SK-N-SH treated with all-trans-retinoic acid at 6 μM for 48 hours (cell line): Measurements from ENCODE around the gene SLIT2.

ENCODE experiments used
- ATAC-seq: fragments of 200-7000 bp; cut with Tn5 transposase; 3 replicates; pipeline ENCODE4 v1.9.1; 2020; ENCODE audit warnings: mild to moderate bottlenecking, moderate library complexity
- ARNTL ChIP-seq: fragments of 450-650 bp; formaldehyde crosslinking; IDR thresholded peaks from 2 replicates; pipeline ENCODE4 v1.5.0; 2020; ENCODE audit warnings: low read depth, mild to moderate bottlenecking, moderate library complexity, borderline replicate concordance
- BACH2 ChIP-seq: fragments of 250-450 bp; sonication (Bioruptor Pico); IDR thresholded peaks from 2 replicates; pipeline ENCODE4 v1.9.0; 2021; ENCODE audit warnings: mild to moderate bottlenecking, borderline replicate concordance
- CSDC2 ChIP-seq: fragments of 250-450 bp; sonication (Bioruptor Pico); IDR thresholded peaks from 2 replicates; pipeline ENCODE4 v1.5.0; 2020; ENCODE audit warnings: mild to moderate bottlenecking, moderate library complexity
- CSRNP3 ChIP-seq: fragments of 250-450 bp; sonication (Bioruptor Pico); IDR thresholded peaks from 2 replicates; pipeline ENCODE4 v1.5.1; 2021; ENCODE audit warnings: mild to moderate bottlenecking, moderate library complexity
- ESRRG ChIP-seq: fragments of 250-450 bp; sonication (Bioruptor Pico); IDR thresholded peaks from 2 replicates; pipeline ENCODE4 v1.6.1; 2021; ENCODE audit warnings: mild to moderate bottlenecking
- ISL1 ChIP-seq: fragments of 250-450 bp; sonication (Bioruptor Pico); IDR thresholded peaks from 2 replicates; pipeline ENCODE4 v2.1.2; 2022; ENCODE audit warnings: mild to moderate bottlenecking, moderate library complexity
- OSR1 ChIP-seq: fragments of 250-450 bp; sonication (Bioruptor Pico); IDR thresholded peaks from 2 replicates; pipeline ENCODE4 v1.8.0; 2022; ENCODE audit warnings: moderate library complexity, mild to moderate bottlenecking, inconsistent platforms
- PATZ1 ChIP-seq: fragments of 250-450 bp; sonication (Bioruptor Pico); IDR thresholded peaks from 2 replicates; pipeline ENCODE4 v1.8.0; 2020; ENCODE audit warnings: mild to moderate bottlenecking, moderate library complexity, borderline replicate concordance
- POU6F1 ChIP-seq: fragments of 250-450 bp; sonication (Bioruptor Pico); IDR thresholded peaks from 2 replicates; pipeline ENCODE4 v1.8.0; 2021; ENCODE audit warnings: low read depth, mild to moderate bottlenecking, moderate library complexity, borderline replicate concordance
- PPARA ChIP-seq: fragments of 250-450 bp; sonication (Bioruptor Pico); IDR thresholded peaks from 2 replicates; pipeline ENCODE4 v1.5.0; 2020; ENCODE audit warnings: mild to moderate bottlenecking, borderline replicate concordance
- RARB ChIP-seq: fragments of 250-450 bp; sonication (Bioruptor Pico); IDR thresholded peaks from 2 replicates; pipeline ENCODE4 v1.8.0; 2021; ENCODE audit warnings: mild to moderate bottlenecking, moderate library complexity
- SNAI2 ChIP-seq: fragments of 250-450 bp; sonication (Bioruptor Pico); IDR thresholded peaks from 2 replicates; pipeline ENCODE4 v1.5.0; 2020; ENCODE audit warnings: mild to moderate bottlenecking, moderate library complexity
- TCF4 ChIP-seq: fragments of 250-450 bp; sonication (Bioruptor Pico); IDR thresholded peaks from 2 replicates; pipeline ENCODE4 v1.8.0; 2021; ENCODE audit warnings: mild to moderate bottlenecking, moderate library complexity, borderline replicate concordance
- TOX ChIP-seq: fragments of 250-450 bp; sonication (Bioruptor Pico); IDR thresholded peaks from 2 replicates; pipeline ENCODE4 v1.8.0; 2021; ENCODE audit warnings: mild to moderate bottlenecking, moderate library complexity, borderline replicate concordance
- ZC3H10 ChIP-seq: fragments of 250-450 bp; sonication (Bioruptor Pico); IDR thresholded peaks from 2 replicates; pipeline ENCODE4 v1.5.1; 2021; ENCODE audit warnings: mild to moderate bottlenecking, moderate library complexity
- ZFP3 ChIP-seq: fragments of 250-450 bp; sonication (Bioruptor Pico); IDR thresholded peaks from 2 replicates; pipeline ENCODE4 v1.5.0; 2020; ENCODE audit warnings: mild to moderate bottlenecking, moderate library complexity
- ZFP30 ChIP-seq: fragments of 450-650 bp; formaldehyde crosslinking; IDR thresholded peaks from 2 replicates; pipeline ENCODE4 v1.5.0; 2022; ENCODE audit warnings: mild to moderate bottlenecking, moderate library complexity
- ZNF565 ChIP-seq: fragments of 450-650 bp; formaldehyde crosslinking; conservative IDR thresholded peaks from 2 replicates; pipeline ENCODE4 v1.5.0; 2020; ENCODE audit warnings: low read depth, mild to moderate bottlenecking, moderate library complexity
- ZNF70 ChIP-seq: fragments of 450-650 bp; formaldehyde crosslinking; IDR thresholded peaks from 2 replicates; pipeline ENCODE4 v1.5.0; 2020; ENCODE audit warnings: mild to moderate bottlenecking, moderate library complexity
- ZNF8 ChIP-seq: fragments of 450-650 bp; formaldehyde crosslinking; IDR thresholded peaks from 2 replicates; pipeline ENCODE4 v1.5.0; 2020; ENCODE audit warnings: mild to moderate bottlenecking, moderate library complexity
- TF ChIP-seq, protein P1 (sequence below): fragments of 250-450 bp; sonication (Bioruptor Pico); IDR thresholded peaks from 2 replicates; pipeline ENCODE4 v1.5.1; 2020; ENCODE audit warnings: low read depth, mild to moderate bottlenecking, moderate library complexity

Gene SLIT2

GRCh38 chr4:20255251-20255586 lies 3.5 kb downstream of the SLIT2 start:
- ATAC-seq = no peak
- no peak for TF ChIP-seq SNAI2 (CRISPR knock-in tag)
- TF ChIP-seq CSRNP3 = no peak
- no peak for TF ChIP-seq ZFP30 (CRISPR knock-in tag)
- no peak for TF ChIP-seq TCF4
- TF ChIP-seq, protein P1, sequence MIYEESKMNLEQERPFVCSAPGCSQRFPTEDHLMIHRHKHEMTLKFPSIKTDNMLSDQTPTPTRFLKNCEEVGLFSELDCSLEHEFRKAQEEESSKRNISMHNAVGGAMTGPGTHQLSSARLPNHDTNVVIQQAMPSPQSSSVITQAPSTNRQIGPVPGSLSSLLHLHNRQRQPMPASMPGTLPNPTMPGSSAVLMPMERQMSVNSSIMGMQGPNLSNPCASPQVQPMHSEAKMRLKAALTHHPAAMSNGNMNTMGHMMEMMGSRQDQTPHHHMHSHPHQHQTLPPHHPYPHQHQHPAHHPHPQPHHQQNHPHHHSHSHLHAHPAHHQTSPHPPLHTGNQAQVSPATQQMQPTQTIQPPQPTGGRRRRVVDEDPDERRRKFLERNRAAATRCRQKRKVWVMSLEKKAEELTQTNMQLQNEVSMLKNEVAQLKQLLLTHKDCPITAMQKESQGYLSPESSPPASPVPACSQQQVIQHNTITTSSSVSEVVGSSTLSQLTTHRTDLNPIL = no peak
- TF ChIP-seq, all 23 proteins: peak for 0

GRCh38 chr4:20255823-20256222 lies 4.1 kb downstream of the SLIT2 start:
- no peak for ATAC-seq

DNA sequence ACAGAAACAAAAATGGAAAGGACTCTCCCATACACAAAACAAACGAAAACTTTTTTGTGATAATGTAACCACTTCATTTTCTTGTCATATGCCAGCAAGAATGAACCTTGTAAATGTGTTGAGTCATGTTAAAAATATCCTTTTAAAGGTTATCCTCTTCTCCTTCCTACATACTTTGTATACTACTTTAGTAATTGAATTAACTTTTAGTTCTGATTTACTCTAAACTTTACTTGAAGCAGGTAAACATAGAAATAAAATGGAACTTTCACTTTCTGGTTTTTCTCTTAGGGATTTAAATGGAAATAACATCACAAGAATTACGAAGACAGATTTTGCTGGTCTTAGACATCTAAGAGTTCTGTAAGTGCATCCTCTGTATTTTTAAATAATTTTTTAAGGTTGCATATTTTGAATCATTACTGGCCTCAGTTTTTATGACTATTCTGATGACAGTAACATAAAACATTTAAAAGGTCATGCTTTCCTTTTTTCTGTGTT lies 4.7 kb downstream of the SLIT2 start:
- TF ChIP-seq RARB (no peak), ESRRG (CRISPR knock-in tag) (no peak), ZC3H10 (CRISPR knock-in tag) (no peak), TOX (no peak), ZFP3 (CRISPR knock-in tag) (no peak)
- TF ChIP-seq, all 23 proteins: peak for 0
- no peak for ATAC-seq

More at GRCh38 chr4:20255823-20256222, 4.1 kb downstream of the SLIT2 start:
- TF ChIP-seq, protein P1 = no peak
- TF ChIP-seq CSDC2 (CRISPR knock-in tag) = no peak
- no peak for TF ChIP-seq ZNF8
- TF ChIP-seq ISL1 (CRISPR knock-in tag) = no peak
- no peak for TF ChIP-seq PPARA (CRISPR knock-in tag)
- TF ChIP-seq ZFP30 (CRISPR knock-in tag) = no peak
- no peak for TF ChIP-seq ZNF70 (CRISPR knock-in tag)
- TF ChIP-seq OSR1 (CRISPR knock-in tag) = no peak
- TF ChIP-seq TOX = no peak
- no peak for TF ChIP-seq ARNTL (CRISPR knock-in tag)

DNA sequence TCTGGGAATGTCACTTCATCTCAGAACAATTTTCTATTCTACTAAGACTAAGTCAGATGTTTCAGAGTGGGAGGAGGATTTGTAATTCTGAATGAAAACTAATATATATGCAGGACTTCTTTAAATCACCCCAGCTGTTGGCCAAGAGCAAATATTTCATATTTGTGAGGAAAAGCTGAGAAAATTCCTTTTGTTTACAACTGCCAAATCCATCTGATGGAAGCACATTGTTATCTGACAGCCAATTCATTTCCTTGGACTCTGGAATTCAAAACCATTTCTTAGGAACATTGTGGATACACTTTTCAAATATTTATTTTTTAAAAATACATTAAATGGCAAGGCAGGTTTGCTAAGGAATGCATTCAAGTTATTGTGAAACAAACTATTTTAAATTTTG lies 8.0 kb downstream of the SLIT2 start:
- ATAC-seq = no peak
- TF ChIP-seq ZNF565 (CRISPR knock-in tag) (no peak), OSR1 (CRISPR knock-in tag) (no peak)
- TF ChIP-seq, all 23 proteins: peak for 0

DNA sequence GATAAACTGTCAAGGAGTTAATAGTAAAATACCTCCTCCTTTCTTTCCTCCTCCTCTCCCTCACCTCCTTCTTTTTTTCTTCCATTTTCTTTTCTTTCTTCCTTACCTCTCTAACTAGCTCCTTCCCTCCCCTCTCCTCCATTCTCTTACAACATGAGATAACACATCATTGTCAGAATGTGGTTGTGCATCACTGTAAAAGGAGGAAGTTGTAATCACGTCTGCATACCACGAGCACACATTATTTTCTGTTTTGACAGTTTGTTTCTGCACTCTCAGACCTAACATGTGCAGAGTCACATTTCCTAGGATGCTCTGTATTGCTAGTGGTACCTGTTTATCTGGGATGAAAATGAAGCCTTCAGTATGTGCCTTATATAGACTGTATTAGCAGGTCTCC lies 9.1 kb downstream of the SLIT2 start:
- ATAC-seq = no peak; the same call in 2 of the 3 replicates
- TF ChIP-seq ZNF565 (CRISPR knock-in tag) (no peak), RARB (no peak), ISL1 (CRISPR knock-in tag) (no peak), SNAI2 (CRISPR knock-in tag) (no peak), ARNTL (CRISPR knock-in tag) (no peak), ZNF8 (no peak), OSR1 (CRISPR knock-in tag) (no peak), ZC3H10 (CRISPR knock-in tag) (no peak), ZFP3 (CRISPR knock-in tag) (no peak), ZFP30 (CRISPR knock-in tag) (no peak), TCF4 (no peak), TOX (no peak), BACH2 (CRISPR knock-in tag) (no peak), PATZ1 (CRISPR knock-in tag) (no peak), ZNF70 (CRISPR knock-in tag) (no peak), ESRRG (CRISPR knock-in tag) (no peak)

GRCh38 chr4:20262221-20262620 lies 10.5 kb downstream of the SLIT2 start:
- ATAC-seq = no peak
- no peak for TF ChIP-seq ZNF70 (CRISPR knock-in tag)
- no peak for TF ChIP-seq PATZ1 (CRISPR knock-in tag)
- TF ChIP-seq BACH2 (CRISPR knock-in tag) = no peak
- no peak for TF ChIP-seq ZC3H10 (CRISPR knock-in tag)
- no peak for TF ChIP-seq RARB
- TF ChIP-seq ESRRG (CRISPR knock-in tag) = no peak
- TF ChIP-seq POU6F1 (CRISPR knock-in tag) = no peak
- TF ChIP-seq CSRNP3 = no peak
- TF ChIP-seq ZNF8 = no peak
- TF ChIP-seq CSDC2 (CRISPR knock-in tag) = no peak
- TF ChIP-seq SNAI2 (CRISPR knock-in tag) = no peak
